GM18861 (cell line): Measurements from ENCODE around the gene OSBP2.

Experiments used
- ATAC-seq: cut with Tn5 transposase; IDR thresholded peaks from one replicate; pipeline ENCODE4 v1.9.1; 2021; ENCODE audit not compliant: unreplicated experiment

The OSBP2 gene

GRCh38 chr22:30878516-30879414 lies 184.1 kb downstream of the OSBP2 start:
- no peak for ATAC-seq

GRCh38 chr22:30879415-30879797 lies 184.7 kb downstream of the OSBP2 start:
- ATAC-seq = no peak

GRCh38 chr22:30880181-30880601 lies 185.5 kb downstream of the OSBP2 start:
- no peak for ATAC-seq

- no peak for ATAC-seq
Observed at GRCh38 chr22:30880847-30881246, 186.2 kb downstream of the OSBP2 start.

GRCh38 chr22:30881361-30882183 lies 186.9 kb downstream of the OSBP2 start:
- no peak for ATAC-seq

- no peak for ATAC-seq
Observed at GRCh38 chr22:30882184-30882717, 187.6 kb downstream of the OSBP2 start.

GRCh38 chr22:30882974-30883533 lies 188.4 kb downstream of the OSBP2 start:
- ATAC-seq = no peak

- no peak for ATAC-seq
Observed at GRCh38 chr22:30883586-30884145, 189.0 kb downstream of the OSBP2 start.

GRCh38 chr22:30884211-30885000 lies 189.7 kb downstream of the OSBP2 start:
- ATAC-seq = no peak

GRCh38 chr22:30885001-30885366 lies 190.3 kb downstream of the OSBP2 start:
- no peak for ATAC-seq

GRCh38 chr22:30885591-30885990 lies 190.9 kb downstream of the OSBP2 start:
- ATAC-seq = no peak

GRCh38 chr22:30887453-30887852 lies 192.8 kb downstream of the OSBP2 start:
- ATAC-seq = no peak

- no peak for ATAC-seq
Observed at GRCh38 chr22:30887861-30888260, 193.2 kb downstream of the OSBP2 start.

GRCh38 chr22:30889268-30889995 lies 194.8 kb downstream of the OSBP2 start:
- no peak for ATAC-seq

- no peak for ATAC-seq
Observed at GRCh38 chr22:30889996-30890480, 195.4 kb downstream of the OSBP2 start.

GRCh38 chr22:30890686-30891442 lies 196.2 kb downstream of the OSBP2 start:
- no peak for ATAC-seq

GRCh38 chr22:30891443-30891755 lies 196.7 kb downstream of the OSBP2 start:
- ATAC-seq = no peak

- no peak for ATAC-seq
Observed at GRCh38 chr22:30891781-30892180, 197.1 kb downstream of the OSBP2 start.

GRCh38 chr22:30892286-30892685 lies 197.6 kb downstream of the OSBP2 start:
- ATAC-seq = no peak
